DOHH2 (cell line): ENCODE data around the gene FHOD1.

ENCODE experiments used
- H3F3A ChIP-seq: fragments of 200-600 bp; sonication (generic), shearing (Covaris generic); 2 replicates; pipeline ENCODE4 v1.6.0; 2016; ENCODE audit warnings: antibody characterized with exemption, mild to moderate bottlenecking; ENCODE audit not compliant: control insufficient read depth, insufficient read depth
- H3K27ac ChIP-seq: fragments of 200-600 bp; sonication (generic); 2 replicates; pipeline ENCODE4 v1.5.1; 2014; ENCODE audit warnings: low read depth, mild to moderate bottlenecking, low read length, moderate library complexity
- H3K27me3 ChIP-seq: fragments of 200-600 bp; sonication (generic); 2 replicates; pipeline ENCODE4 v1.6.1; 2014; ENCODE audit warnings: mild to moderate bottlenecking, low read length, mixed read lengths; ENCODE audit not compliant: control insufficient read depth
- H3K36me3 ChIP-seq: fragments of 200-600 bp; sonication (generic); 2 replicates; pipeline ENCODE4 v1.6.1; 2014; ENCODE audit warnings: mild to moderate bottlenecking, low read length, moderate library complexity, mixed read lengths; ENCODE audit not compliant: control insufficient read depth
- H3K4me1 ChIP-seq: fragments of 200-600 bp; sonication (generic); 2 replicates; pipeline ENCODE4 v1.6.1; 2014; ENCODE audit warnings: mild to moderate bottlenecking, low read length, mixed read lengths; ENCODE audit not compliant: control insufficient read depth
- H3K4me2 ChIP-seq: fragments of 200-600 bp; sonication (generic); 2 replicates; pipeline ENCODE4 v1.6.0; 2014; ENCODE audit warnings: mild to moderate bottlenecking, low read length, moderate library complexity
- H3K4me3 ChIP-seq: fragments of 200-600 bp; sonication (generic); 2 replicates; pipeline ENCODE4 v1.5.1; 2014; ENCODE audit warnings: mild to moderate bottlenecking, low read length, mixed read lengths
- H3K79me2 ChIP-seq: fragments of 200-600 bp; sonication (generic); 2 replicates; pipeline ENCODE4 v1.6.1; 2014; ENCODE audit warnings: mild to moderate bottlenecking, low read length, mixed read lengths; ENCODE audit not compliant: control insufficient read depth
- H3K9me2 ChIP-seq: fragments of 200-600 bp; sonication (generic); replicated peaks from 2 replicates; pipeline ENCODE4 v1.6.1; 2014; ENCODE audit warnings: mild to moderate bottlenecking, low read length, mixed read lengths; ENCODE audit not compliant: control insufficient read depth
- H3K9me3 ChIP-seq: fragments of 200-600 bp; sonication (generic); 2 replicates; pipeline ENCODE4 v1.6.1; 2014; ENCODE audit warnings: antibody characterized with exemption, low read length, mixed read lengths; ENCODE audit not compliant: control insufficient read depth, insufficient read depth
- H4K20me1 ChIP-seq: fragments of 200-600 bp; sonication (generic); 2 replicates; pipeline ENCODE4 v1.6.0; 2014; ENCODE audit warnings: low read depth, mild to moderate bottlenecking, antibody characterized with exemption, low read length, moderate library complexity; ENCODE audit not compliant: control insufficient read depth, insufficient read depth
- CTCF ChIP-seq: fragments of 200-600 bp; sonication (generic); IDR thresholded peaks from one replicate; pipeline ENCODE4 v1.5.1; 2014; ENCODE audit warnings: antibody characterized with exemption, mild to moderate bottlenecking, low read depth, low read length; ENCODE audit not compliant: poor library complexity, severe bottlenecking
- EZH2phosphoT487 ChIP-seq: fragments of 200-600 bp; sonication (generic); IDR thresholded peaks from 2 replicates; pipeline ENCODE4 v1.6.1; 2017; ENCODE audit warnings: borderline replicate concordance, mild to moderate bottlenecking, antibody characterized with exemption, low read length, moderate library complexity, mixed read lengths

FHOD1 gene

GRCh38 chr16:67280090-67281015 lies 33.1 kb upstream of the FHOD1 start:
- Histone ChIP-seq H3K27ac (no peak overlapping the region), H3K4me3 (no peak overlapping the region), H3K4me1 (peaks cover 13% of the 10 kb centered on the region), H3F3A (no peaks in the 10 kb centered on the region), H3K36me3 (peaks cover 12% of the 10 kb centered on the region), H3K4me2 (no peak overlapping the region), H3K9me3 (no peaks in the 10 kb centered on the region), H3K9me2 (no peaks in the 10 kb centered on the region), H3K27me3 (no peaks in the 10 kb centered on the region), H4K20me1 (no peaks in the 10 kb centered on the region), H3K79me2 (peaks cover 13% of the 10 kb centered on the region)
- no peak for TF ChIP-seq CTCF
- TF ChIP-seq EZH2phosphoT487 = no peak

- Histone ChIP-seq H3K27ac (no peak within 1 kb of the TSS), H3K36me3 (peaks cover 12% of the 10 kb centered on the region), H3K27me3 (no peaks in the 10 kb centered on the region), H3K4me2 (peak within 1 kb of the TSS; percentile 63), H3K79me2 (peaks cover 13% of the 10 kb centered on the region), H3F3A (no peaks in the 10 kb centered on the region), H3K4me3 (peak within 1 kb of the TSS; percentile 79), H3K9me2 (no peaks in the 10 kb centered on the region), H4K20me1 (no peaks in the 10 kb centered on the region), H3K4me1 (peaks cover 13% of the 10 kb centered on the region), H3K9me3 (no peaks in the 10 kb centered on the region)
- TF ChIP-seq EZH2phosphoT487 (no peak), CTCF (peak; percentile 52)
Measured at GRCh38 chr16:67279296-67280089, 32.2 kb upstream of the FHOD1 start, which contains the start of gene PLEKHG4. Gene PLEKHG4 (plus strand): TSS chr16:67279532. CDS start chr16:67280045, 513 bp downstream.

- H3K4me1 ChIP-seq = peaks cover 13% of the 10 kb centered on the region
- H3K27me3 ChIP-seq = no peaks in the 10 kb centered on the region
- no peaks in the 10 kb centered on the region for H3K9me3 ChIP-seq
- H3K9me2 ChIP-seq = no peaks in the 10 kb centered on the region
- peaks cover 12% of the 10 kb centered on the region for H3K36me3 ChIP-seq
- TF ChIP-seq CTCF (peak; percentile 89), EZH2phosphoT487 (no peak)
- H3K27ac ChIP-seq = no peak overlapping the region
- H3K4me2 ChIP-seq = peak overlapping the region; percentile 63
- no peaks in the 10 kb centered on the region for H3F3A ChIP-seq
- peak overlapping the region; percentile 79 for H3K4me3 ChIP-seq
- no peaks in the 10 kb centered on the region for H4K20me1 ChIP-seq
- H3K79me2 ChIP-seq = peaks cover 13% of the 10 kb centered on the region
Measured at GRCh38 chr16:67278773-67279295, 31.6 kb upstream of the FHOD1 start.
